ENCODE data around the gene DUS4L. TPM values are rescaled to one million over a fixed set of nuclear protein-coding genes. Genes with fewer than 3 reads are reported as not detected.

DUS4L gene
- total RNA-seq, 1 donor from 2014 or later = 4.1 TPM

DNA sequence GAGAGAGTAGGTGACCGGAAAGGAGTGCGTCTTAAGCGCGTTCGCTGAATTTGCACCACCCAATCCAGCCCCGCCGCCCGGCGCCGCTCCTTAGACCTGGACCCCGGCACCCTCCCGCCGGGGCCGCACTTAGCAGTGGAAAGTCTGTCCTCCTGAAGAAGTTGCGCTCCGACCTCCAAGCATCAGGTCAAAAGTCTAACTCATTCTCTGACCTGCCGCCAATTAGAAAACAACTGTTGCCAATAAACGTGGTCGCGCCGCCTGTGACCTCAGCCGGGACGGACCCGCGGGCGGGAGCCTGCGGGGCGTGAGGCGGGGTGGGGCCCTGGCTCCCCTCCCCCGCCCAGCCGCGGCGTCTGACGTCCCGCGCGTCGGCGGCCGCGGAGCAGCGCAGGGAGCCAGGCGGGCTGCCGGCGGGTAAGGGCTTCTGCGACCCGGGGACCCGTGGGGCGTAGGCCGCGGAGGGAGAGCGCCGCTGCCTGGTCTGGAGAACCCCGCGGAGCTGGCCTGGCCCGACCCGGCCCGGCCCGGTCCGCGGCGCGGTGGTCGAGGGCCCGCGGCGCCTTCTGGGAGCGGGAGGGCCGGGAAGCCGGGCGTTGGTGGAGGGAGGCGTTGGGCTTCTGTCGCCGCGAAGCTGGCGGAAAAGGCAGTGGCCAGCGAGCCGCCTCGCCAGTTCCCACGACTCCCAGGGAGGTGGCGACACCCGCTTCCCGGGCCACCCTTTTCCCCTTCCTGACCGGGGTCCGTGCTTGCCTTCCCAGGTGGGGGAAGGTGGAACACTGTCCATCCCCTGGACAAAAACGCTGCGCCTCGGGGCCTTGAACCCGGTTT lies 16.3 kb downstream of the DUS4L start, which contains the start of gene BCAP29:
Gene BCAP29, plus strand, starts transcription at position 362 of the 831 bp plus-strand sequence. CDS start 527 bp downstream, outside the sequence.
- DNase-seq (ENCODE audit: low read depth in 2 of 2) = peak; percentile 32 to 78

- DNase-seq (ENCODE audit: low read depth in 2 of 2) = no peak
These were observed 17.1 kb downstream of the DUS4L start for GRCh38 chr7:107580716-107581383.

- no peak for DNase-seq (ENCODE audit: low read depth in 2 of 2)
These were observed 17.7 kb downstream of the DUS4L start for GRCh38 chr7:107581387-107582013.

DNA sequence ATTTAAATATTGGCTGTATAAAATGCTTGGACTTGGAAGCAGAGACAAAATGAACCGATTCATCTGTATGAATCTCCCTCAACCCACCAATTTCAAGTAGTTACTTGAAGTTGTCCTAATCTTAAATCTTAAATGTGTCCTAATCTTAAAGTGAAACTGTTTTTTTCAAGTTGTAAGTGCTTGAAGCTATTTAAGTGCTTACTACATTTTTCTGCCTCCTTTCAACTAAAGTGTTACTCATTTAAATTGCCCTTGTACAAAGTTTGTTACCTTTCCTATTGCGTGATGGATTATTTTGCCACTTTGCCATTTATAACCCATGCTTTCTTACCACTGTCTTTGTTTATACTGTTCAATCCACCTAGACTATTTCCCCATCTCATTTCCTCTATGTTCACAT lies 19.1 kb downstream of the DUS4L start:
- no peak for DNase-seq (ENCODE audit: low read depth in 2 of 2)

DNA sequence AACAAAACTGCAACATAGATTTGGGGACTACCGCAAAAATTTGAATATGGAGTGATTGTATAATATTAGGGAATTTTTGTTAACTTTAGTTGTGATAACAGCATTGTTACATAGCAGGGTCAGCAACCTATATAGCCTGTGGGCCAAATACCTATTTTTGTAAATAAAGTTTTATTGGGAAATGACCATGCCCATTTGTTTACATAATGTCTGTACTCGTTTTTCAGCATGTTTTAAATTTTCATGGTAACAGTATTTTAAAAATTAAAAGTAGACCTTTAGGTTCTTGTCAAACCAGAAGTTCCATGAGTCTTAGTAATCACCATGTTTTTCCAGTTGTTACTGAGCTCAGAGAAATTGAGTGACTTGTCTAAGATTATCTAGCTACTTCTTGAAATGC lies 20.9 kb downstream of the DUS4L start:
- no peak for DNase-seq (ENCODE audit: low read depth in 2 of 2)

- no peak for DNase-seq (ENCODE audit: low read depth in 2 of 2)
These were observed 24.9 kb downstream of the DUS4L start for GRCh38 chr7:107588529-107589130.

GRCh38 chr7:107591421-107591820 lies 27.6 kb downstream of the DUS4L start:
- no peak for DNase-seq (ENCODE audit: low read depth in 2 of 2)

GRCh38 chr7:107592361-107593024 lies 28.7 kb downstream of the DUS4L start:
- DNase-seq (ENCODE audit: low read depth in 2 of 2) = no peak

DNA sequence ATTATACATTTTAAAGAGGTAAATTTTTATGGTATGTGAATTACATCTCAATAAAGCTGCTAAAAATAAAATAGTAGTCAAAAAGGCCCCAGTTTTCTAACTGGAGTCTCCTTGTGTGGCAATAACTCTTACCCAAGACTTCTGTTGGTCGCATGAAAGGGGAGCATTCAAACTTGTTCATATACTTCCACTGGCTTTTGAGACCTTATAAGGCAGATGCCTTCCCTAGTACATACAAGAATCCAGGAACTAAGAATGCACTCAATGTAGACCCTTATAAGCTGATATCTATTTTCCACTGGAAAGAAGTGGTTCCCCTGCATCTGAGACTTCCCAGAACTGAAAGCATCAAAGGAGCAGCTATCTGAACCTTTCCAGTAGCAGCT lies 29.2 kb downstream of the DUS4L start:
- no peak for DNase-seq (ENCODE audit: low read depth in 2 of 2)

GRCh38 chr7:107594961-107595737 lies 31.4 kb downstream of the DUS4L start:
- DNase-seq (ENCODE audit: low read depth in 2 of 2) = peak; percentile 63 to 97

DNA sequence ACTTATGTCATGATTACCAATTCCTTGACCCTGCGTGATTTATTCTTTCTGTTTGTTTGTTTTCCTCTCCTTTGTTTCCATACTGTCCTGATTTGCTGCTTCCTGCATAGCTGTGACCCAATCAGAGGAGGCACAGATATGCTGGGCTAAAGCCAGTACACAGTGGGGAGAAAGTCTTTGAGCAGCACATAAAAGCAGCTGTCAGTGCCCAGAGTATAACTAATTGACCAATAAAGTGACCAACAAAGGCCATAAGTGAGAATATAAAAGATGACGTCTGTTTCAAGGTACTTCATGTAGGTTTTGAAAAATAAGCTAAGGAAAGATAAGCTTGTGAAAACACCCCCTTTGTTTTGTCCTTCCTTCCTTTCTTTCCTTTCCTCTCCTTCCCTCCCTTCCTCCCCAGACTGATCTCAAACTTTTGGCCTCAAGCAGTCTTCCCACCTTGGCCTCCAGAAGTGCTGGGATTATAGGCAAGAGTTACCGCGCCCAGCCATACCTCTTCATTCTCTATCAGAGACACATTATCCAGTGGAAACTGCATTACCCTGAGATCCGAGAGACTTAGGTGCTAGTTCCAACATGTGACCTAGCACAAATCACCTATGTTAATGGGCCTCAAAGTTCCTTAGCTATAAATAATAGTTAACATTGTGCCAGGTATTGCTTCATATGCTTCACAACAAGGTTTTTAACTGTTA lies 33.3 kb downstream of the DUS4L start:
- peak in 1 of 2 donors; percentile 92 for DNase-seq (ENCODE audit: low read depth in 2 of 2)

- no peak for DNase-seq (ENCODE audit: low read depth in 2 of 2)
These were observed 33.8 kb downstream of the DUS4L start for GRCh38 chr7:107597582-107597916.

DNA sequence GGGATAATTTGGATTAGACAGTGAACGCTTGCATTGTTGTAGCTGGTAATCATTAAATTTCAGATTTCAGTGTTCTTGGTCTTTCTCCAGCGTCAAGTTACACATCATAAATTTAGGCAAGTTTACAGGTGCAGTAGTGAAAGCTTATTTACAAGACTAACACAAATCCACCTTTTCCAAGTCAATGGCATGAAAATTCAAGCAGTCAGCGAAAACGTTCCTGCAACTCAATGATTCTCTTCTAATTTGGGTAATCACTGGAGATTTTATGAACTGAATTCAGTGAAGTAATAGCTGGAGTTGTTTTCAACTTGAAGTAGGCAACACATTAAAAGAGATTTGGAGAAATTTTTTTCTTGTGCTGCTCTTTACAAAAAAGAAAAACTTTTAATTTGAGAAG lies 34.2 kb downstream of the DUS4L start:
- DNase-seq (ENCODE audit: low read depth in 2 of 2) = no peak

- no peak for DNase-seq (ENCODE audit: low read depth in 2 of 2)
These were observed 35.5 kb downstream of the DUS4L start for GRCh38 chr7:107599262-107599661.

DNA sequence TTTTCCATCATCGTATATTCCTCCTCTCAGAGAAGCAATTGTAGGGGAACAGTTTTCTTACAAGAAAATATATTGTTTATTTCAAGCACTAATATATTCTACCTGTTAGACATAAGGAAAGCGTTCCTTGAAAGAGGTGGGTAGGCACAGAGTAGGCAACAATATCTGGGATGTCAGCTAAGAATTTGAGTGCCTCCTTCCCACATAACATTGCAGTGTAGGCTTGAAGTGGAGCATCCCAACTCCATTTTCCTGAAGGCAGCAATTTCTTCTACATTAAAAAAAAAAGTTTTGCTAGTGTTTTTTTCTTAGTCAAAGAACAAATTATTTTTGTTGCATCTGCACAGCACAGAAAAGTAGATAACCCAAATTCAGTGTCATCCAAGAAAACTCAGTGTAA lies 37.0 kb downstream of the DUS4L start:
- no peak for DNase-seq (ENCODE audit: low read depth in 2 of 2)

- DNase-seq (ENCODE audit: low read depth in 2 of 2) = no peak
These were observed 41.5 kb downstream of the DUS4L start for GRCh38 chr7:107605218-107605815.

DNA sequence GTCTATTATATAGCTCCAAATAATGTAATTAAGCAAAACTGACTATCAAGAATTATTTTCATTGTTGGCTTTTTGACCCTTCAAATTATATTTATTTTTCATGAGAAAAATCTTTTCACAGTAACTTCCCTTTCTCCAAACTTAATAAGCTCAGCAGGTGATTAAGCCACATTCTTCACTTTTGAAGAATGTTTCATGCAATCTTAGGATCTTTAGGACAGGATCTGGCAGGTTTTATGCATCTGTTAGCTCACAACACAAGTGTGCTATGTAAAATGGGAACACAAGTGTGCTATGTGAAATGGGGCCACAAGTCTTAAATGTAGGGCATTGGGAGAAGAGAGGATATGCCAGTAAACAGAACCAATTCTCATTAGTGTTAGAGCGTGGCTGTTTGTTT lies 42.5 kb downstream of the DUS4L start:
- no peak for DNase-seq (ENCODE audit: low read depth in 2 of 2)

DNA sequence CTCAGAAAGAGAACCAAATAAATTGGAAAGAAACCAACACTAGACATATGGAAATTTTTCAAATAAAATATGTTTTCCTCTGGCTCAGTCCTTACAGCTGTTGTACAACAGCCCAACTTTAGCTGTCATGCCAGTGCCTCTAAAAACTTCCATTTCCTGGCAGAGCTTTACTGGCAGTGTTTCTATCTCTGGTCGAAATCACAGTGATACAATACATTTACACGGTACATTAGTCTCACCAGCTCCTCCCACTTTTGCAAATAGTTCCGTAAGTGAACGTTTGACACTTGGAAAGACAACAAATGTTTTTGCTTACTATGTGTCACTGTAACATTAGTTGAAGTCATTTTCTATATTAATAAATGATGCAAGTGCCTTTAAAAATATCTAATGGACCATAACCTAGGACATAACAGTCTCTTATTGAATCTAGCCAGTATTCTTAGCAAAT lies 46.1 kb downstream of the DUS4L start:
- peak; percentile 67 to 84 for DNase-seq (ENCODE audit: low read depth in 2 of 2)

DNA sequence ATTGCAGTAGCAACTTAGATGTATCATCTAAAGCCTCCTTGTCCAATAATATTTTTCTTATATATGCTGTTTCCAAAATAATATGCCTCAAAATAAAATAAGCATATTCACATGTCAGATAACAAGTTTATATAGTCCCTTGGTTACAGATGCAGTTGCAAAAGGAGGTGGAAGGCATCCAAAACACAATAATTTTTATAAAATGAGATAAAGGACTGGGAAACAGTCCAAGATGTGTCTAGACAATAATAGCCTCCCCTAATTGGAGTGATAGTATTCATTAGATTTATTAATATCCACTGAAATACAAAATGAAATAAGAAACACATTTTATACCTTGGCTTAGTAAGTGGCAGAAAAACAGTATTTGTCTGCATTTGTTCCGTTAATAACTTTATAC lies 46.6 kb downstream of the DUS4L start:
- DNase-seq (ENCODE audit: low read depth in 2 of 2) = no peak

- DNase-seq (ENCODE audit: low read depth in 2 of 2) = no peak
These were observed 49.7 kb downstream of the DUS4L start for GRCh38 chr7:107613439-107613838.

All from dermis microvascular lymphatic vessel endothelial cell (primary cell).